Osteocyte (in vitro differentiated cells): Measurements from ENCODE around the gene PTPRN2. TPM values are rescaled to one million over a fixed set of nuclear protein-coding genes. Genes with fewer than 3 reads are reported as not detected.

Experiments
- DNase-seq: peaks from one replicate; pipeline ENCODE4 v3.0.0; 2021; ENCODE audit warnings: mixed read lengths; ENCODE audit not compliant: unreplicated experiment; ENCODE audit errors: extremely low spot score
- H3K27ac Mint-ChIP-seq: one replicate; pipeline ENCODE4 v1.8.0; 2021; ENCODE audit warnings: mild to moderate bottlenecking, mixed read lengths; ENCODE audit not compliant: unreplicated experiment
- H3K27me3 Mint-ChIP-seq: one replicate; pipeline ENCODE4 v1.8.0; 2021; ENCODE audit warnings: mixed read lengths; ENCODE audit not compliant: unreplicated experiment
- H3K36me3 Mint-ChIP-seq: one replicate; pipeline ENCODE4 v1.8.0; 2021; ENCODE audit warnings: mixed read lengths; ENCODE audit not compliant: unreplicated experiment
- H3K4me1 Mint-ChIP-seq: one replicate; pipeline ENCODE4 v1.8.0; 2021; ENCODE audit warnings: mixed read lengths; ENCODE audit not compliant: unreplicated experiment
- H3K4me3 Mint-ChIP-seq: one replicate; pipeline ENCODE4 v1.8.0; 2021; ENCODE audit warnings: mild to moderate bottlenecking, moderate library complexity, mixed read lengths; ENCODE audit not compliant: unreplicated experiment
- H3K9me3 Mint-ChIP-seq: one replicate; pipeline ENCODE4 v1.8.0; 2021; ENCODE audit warnings: mixed read lengths; ENCODE audit not compliant: unreplicated experiment
- total RNA-seq: library from RNA; stranded (reverse); gene quantifications from 2 replicates; pipeline ENCODE4 v1.2.1, GENCODE V29; 2021
- TF ChIP-seq, protein P1 (sequence below): fragments of 200-600 bp; sonication (generic); IDR thresholded peaks from 2 replicates; pipeline ENCODE4 v1.5.0; 2021; ENCODE audit warnings: antibody characterized with exemption, mild to moderate bottlenecking, moderate library complexity

Gene PTPRN2
- total RNA-seq, 1 donor from 2014 or later, result 0.59 TPM

GRCh38 chr7:157689269-157690057 is 898.2 kb downstream of the PTPRN2 start:
- Mint-ChIP-seq H3K36me3 (no peaks in the 10 kb centered on the region), H3K4me1 (peaks cover 11% of the 10 kb centered on the region), H3K4me3 (no peak overlapping the region), H3K27ac (no peak overlapping the region), H3K27me3 (peaks cover 49% of the 10 kb centered on the region), H3K9me3 (no peaks in the 10 kb centered on the region)
- peak; percentile 80 for DNase-seq
- TF ChIP-seq, protein P1, sequence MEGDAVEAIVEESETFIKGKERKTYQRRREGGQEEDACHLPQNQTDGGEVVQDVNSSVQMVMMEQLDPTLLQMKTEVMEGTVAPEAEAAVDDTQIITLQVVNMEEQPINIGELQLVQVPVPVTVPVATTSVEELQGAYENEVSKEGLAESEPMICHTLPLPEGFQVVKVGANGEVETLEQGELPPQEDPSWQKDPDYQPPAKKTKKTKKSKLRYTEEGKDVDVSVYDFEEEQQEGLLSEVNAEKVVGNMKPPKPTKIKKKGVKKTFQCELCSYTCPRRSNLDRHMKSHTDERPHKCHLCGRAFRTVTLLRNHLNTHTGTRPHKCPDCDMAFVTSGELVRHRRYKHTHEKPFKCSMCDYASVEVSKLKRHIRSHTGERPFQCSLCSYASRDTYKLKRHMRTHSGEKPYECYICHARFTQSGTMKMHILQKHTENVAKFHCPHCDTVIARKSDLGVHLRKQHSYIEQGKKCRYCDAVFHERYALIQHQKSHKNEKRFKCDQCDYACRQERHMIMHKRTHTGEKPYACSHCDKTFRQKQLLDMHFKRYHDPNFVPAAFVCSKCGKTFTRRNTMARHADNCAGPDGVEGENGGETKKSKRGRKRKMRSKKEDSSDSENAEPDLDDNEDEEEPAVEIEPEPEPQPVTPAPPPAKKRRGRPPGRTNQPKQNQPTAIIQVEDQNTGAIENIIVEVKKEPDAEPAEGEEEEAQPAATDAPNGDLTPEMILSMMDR, result no peak

DNA sequence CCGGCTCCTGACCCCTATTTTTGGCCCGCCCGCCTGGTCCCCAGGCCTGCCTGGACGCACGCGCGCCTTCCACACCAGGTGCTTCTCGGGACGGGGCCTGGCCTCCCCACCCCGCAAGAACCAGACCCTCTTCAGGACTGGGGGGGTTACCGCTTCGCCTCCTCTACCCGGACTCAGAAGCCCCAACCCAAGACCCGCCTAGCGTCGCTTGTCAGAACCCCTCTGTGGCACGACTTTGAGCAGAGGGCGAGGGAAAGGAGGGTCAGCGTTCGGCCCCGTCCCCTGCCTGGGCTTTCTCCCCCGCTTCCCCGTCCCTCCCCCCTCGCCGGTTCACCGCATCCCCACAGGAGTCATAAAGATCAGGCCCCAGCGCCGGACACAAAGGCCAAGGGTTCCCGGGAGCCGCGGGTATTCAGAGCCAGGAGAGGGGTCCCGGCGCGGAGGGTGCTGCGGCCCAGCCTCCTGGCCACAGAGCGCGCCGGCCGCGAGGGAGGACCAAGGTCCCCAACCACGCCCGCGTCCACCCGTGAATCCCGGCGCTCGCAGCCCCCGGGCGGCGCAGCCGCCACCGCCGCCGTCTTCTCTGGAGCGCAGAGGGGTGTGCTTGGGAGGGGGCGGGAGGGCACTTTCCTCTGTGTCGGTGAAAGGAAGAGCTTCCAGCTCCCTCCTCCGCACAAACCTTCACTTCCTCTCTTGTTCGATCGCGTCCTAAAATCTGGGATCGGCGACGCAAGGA is 898.9 kb downstream of the PTPRN2 start:
- DNase-seq, result peak; percentile 81
- H3K36me3 Mint-ChIP-seq, result no peaks in the 10 kb centered on the region
- peaks cover 14% of the 10 kb centered on the region for H3K4me1 Mint-ChIP-seq
- TF ChIP-seq, protein P1, result no peak
- no peak overlapping the region for H3K27ac Mint-ChIP-seq
- peaks cover 47% of the 10 kb centered on the region for H3K27me3 Mint-ChIP-seq
- H3K4me3 Mint-ChIP-seq, result no peak overlapping the region
- H3K9me3 Mint-ChIP-seq, result no peaks in the 10 kb centered on the region

GRCh38 chr7:157687845-157688532 is 899.6 kb downstream of the PTPRN2 start:
- no peak overlapping the region for H3K27ac Mint-ChIP-seq
- H3K9me3 Mint-ChIP-seq, result no peaks in the 10 kb centered on the region
- DNase-seq, result no peak
- TF ChIP-seq, protein P1, result no peak
- peaks cover 14% of the 10 kb centered on the region for H3K4me1 Mint-ChIP-seq
- H3K36me3 Mint-ChIP-seq, result no peaks in the 10 kb centered on the region
- no peak overlapping the region for H3K4me3 Mint-ChIP-seq
- H3K27me3 Mint-ChIP-seq, result peaks cover 54% of the 10 kb centered on the region

DNA sequence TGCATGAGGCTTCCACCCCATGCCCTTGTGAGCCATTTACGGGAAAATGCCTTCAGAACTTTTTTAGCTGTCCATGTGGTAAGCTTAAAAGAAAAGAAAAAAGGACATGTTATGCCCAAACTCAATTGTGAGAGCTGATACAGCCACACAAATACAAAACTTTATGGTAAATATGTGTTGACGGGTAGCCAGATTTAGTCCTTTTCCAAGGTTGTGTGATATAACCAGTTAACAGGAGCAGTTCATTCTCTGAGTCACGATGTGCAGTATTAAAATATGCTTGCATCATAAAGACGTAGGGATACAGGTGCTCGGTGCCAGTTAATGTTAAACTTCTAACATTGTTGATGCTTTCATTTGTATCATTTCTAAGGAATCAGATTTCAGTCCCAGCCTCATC is 900.5 kb downstream of the PTPRN2 start:
- TF ChIP-seq, protein P1, result no peak
- H3K27me3 Mint-ChIP-seq, result peaks cover 59% of the 10 kb centered on the region
- no peaks in the 10 kb centered on the region for H3K9me3 Mint-ChIP-seq
- H3K27ac Mint-ChIP-seq, result no peak overlapping the region
- peak; percentile 17 for DNase-seq
- no peak overlapping the region for H3K4me3 Mint-ChIP-seq
- H3K4me1 Mint-ChIP-seq, result peaks cover 12% of the 10 kb centered on the region
- no peaks in the 10 kb centered on the region for H3K36me3 Mint-ChIP-seq
